ENCODE data around the gene PPP4R4.
A peak's percentile ranks its signal among the peaks of the same experiment; 100 is the strongest.

The PPP4R4 gene

GRCh38 chr14:94317259-94317658 lies 143.1 kb downstream of the PPP4R4 start:
- no peak for TF ChIP-seq CTCF (IDR thresholded peaks at IDR 0.05; ENCODE audit: low read depth, low read length, missing control alignments)
- in situ Hi-C loops (cut with HindIII; ENCODE audit: low sequenced_read_pairs), result no loop called here
- no peak overlapping the region for H3K4me3 ChIP-seq (ENCODE audit: low read depth, low read length)
- DNase-seq (ENCODE audit: low read depth), result no peak

GRCh38 chr14:94320243-94320642 lies 146.1 kb downstream of the PPP4R4 start:
- no peak for TF ChIP-seq CTCF (IDR thresholded peaks at IDR 0.05; ENCODE audit: low read depth, low read length, missing control alignments)
- DNase-seq (ENCODE audit: low read depth), result no peak
- in situ Hi-C loops (cut with HindIII; ENCODE audit: low sequenced_read_pairs), result no loop called here
- no peak overlapping the region for H3K4me3 ChIP-seq (ENCODE audit: low read depth, low read length)

- H3K4me3 ChIP-seq (ENCODE audit: low read depth, low read length), result no peak overlapping the region
- in situ Hi-C loops (cut with HindIII; ENCODE audit: low sequenced_read_pairs), result no loop called here
- TF ChIP-seq CTCF (IDR thresholded peaks at IDR 0.05; ENCODE audit: low read depth, low read length, missing control alignments), result no peak
- DNase-seq (ENCODE audit: low read depth), result no peak
Observed at GRCh38 chr14:94321421-94322271, 147.5 kb downstream of the PPP4R4 start.

- no peak within 1 kb of the TSS for H3K4me3 ChIP-seq (ENCODE audit: low read depth, low read length)
Observed at GRCh38 chr14:94322648-94323570, 148.8 kb downstream of the PPP4R4 start, which contains the start of gene SERPINA6. TSS of gene SERPINA6 (minus strand) at chr14:94323336. CDS start at chr14:94314648, 8,688 bp downstream.

GRCh38 chr14:94328196-94328595 lies 154.1 kb downstream of the PPP4R4 start:
- in situ Hi-C loops (cut with HindIII; ENCODE audit: low sequenced_read_pairs), result no loop called here
- H3K4me3 ChIP-seq (ENCODE audit: low read depth, low read length), result no peak overlapping the region
- no peak for DNase-seq (ENCODE audit: low read depth)
- TF ChIP-seq CTCF (IDR thresholded peaks at IDR 0.05; ENCODE audit: low read depth, low read length, missing control alignments), result no peak

More at GRCh38 chr14:94322648-94323570, 148.8 kb downstream of the PPP4R4 start, which contains the start of gene SERPINA6:
- in situ Hi-C loops (cut with HindIII; ENCODE audit: low sequenced_read_pairs), result no loop called here
- DNase-seq (ENCODE audit: low read depth), result peak; percentile 68
- TF ChIP-seq CTCF (IDR thresholded peaks at IDR 0.05; ENCODE audit: low read depth, low read length, missing control alignments), result no peak
